Endothelial cell of umbilical vein (primary cell): ENCODE results near the gene CNGB1.

Source experiments
- EZH2 ChIP-seq: IDR thresholded peaks from 2 replicates; pipeline ENCODE4 v1.6.1; 2012; ENCODE audit warnings: borderline replicate concordance, low read depth, mild to moderate bottlenecking, moderate library complexity, low read length, inconsistent platforms; ENCODE audit not compliant: severe bottlenecking
- MYC ChIP-seq: IDR thresholded peaks from one replicate; pipeline ENCODE4 v1.6.1; 2011; ENCODE audit warnings: mild to moderate bottlenecking, low read depth, low read length
- TF ChIP-seq, protein P1 (sequence below), 2 donors: IDR thresholded peaks; 1 replicate in 1 of 2; 2 replicates in 1 of 2; pipeline ENCODE4 v1.5.1; 2011; ENCODE audit warnings: low read length in 2 of 2, mild to moderate bottlenecking in 2 of 2, moderate library complexity in 2 of 2, control low read depth in 1 of 2, inconsistent platforms in 1 of 2, low read depth in 1 of 2; ENCODE audit not compliant: insufficient read depth in 1 of 2; ENCODE audit errors: extremely low read depth in 1 of 2

- TF ChIP-seq EZH2 = no peak
- TF ChIP-seq, protein P1, sequence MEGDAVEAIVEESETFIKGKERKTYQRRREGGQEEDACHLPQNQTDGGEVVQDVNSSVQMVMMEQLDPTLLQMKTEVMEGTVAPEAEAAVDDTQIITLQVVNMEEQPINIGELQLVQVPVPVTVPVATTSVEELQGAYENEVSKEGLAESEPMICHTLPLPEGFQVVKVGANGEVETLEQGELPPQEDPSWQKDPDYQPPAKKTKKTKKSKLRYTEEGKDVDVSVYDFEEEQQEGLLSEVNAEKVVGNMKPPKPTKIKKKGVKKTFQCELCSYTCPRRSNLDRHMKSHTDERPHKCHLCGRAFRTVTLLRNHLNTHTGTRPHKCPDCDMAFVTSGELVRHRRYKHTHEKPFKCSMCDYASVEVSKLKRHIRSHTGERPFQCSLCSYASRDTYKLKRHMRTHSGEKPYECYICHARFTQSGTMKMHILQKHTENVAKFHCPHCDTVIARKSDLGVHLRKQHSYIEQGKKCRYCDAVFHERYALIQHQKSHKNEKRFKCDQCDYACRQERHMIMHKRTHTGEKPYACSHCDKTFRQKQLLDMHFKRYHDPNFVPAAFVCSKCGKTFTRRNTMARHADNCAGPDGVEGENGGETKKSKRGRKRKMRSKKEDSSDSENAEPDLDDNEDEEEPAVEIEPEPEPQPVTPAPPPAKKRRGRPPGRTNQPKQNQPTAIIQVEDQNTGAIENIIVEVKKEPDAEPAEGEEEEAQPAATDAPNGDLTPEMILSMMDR (IDR thresholded peaks at IDR 0.05; ENCODE audit: extremely low read depth in 1 of 2, insufficient read depth in 1 of 2, low read depth in 1 of 2, low read length in 2 of 2) = no peak
- TF ChIP-seq MYC = no peak
These were observed 15.3 kb upstream of the CNGB1 start for GRCh38 chr16:57986196-57986595.
